Nephron progenitor cell (in vitro differentiated cells): ENCODE results near the gene TASOR2.

Source experiments
- DNase-seq: peaks from one replicate; pipeline ENCODE4 v3.0.0; 2021
- H3K27ac Mint-ChIP-seq: 2 replicates; pipeline ENCODE4 v1.8.0; 2021; ENCODE audit warnings: mild to moderate bottlenecking, moderate library complexity, mixed read lengths
- H3K27me3 Mint-ChIP-seq: 2 replicates; pipeline ENCODE4 v1.8.0; 2021; ENCODE audit warnings: mild to moderate bottlenecking, low read depth, mixed read lengths; ENCODE audit not compliant: poor library complexity
- H3K36me3 Mint-ChIP-seq: 2 replicates; pipeline ENCODE4 v1.8.0; 2021; ENCODE audit warnings: low read depth, mixed read lengths
- H3K4me1 Mint-ChIP-seq: 2 replicates; pipeline ENCODE4 v1.8.0; 2021; ENCODE audit warnings: mixed read lengths
- H3K4me3 Mint-ChIP-seq: 2 replicates; pipeline ENCODE4 v1.8.0; 2021; ENCODE audit warnings: mild to moderate bottlenecking, moderate library complexity, mixed read lengths
- H3K9me3 Mint-ChIP-seq: 2 replicates; pipeline ENCODE4 v1.8.0; 2021; ENCODE audit warnings: mild to moderate bottlenecking, moderate library complexity, mixed read lengths
- TF ChIP-seq, protein P1 (sequence below): fragments of 200-600 bp; sonication (generic); IDR thresholded peaks from 2 replicates; pipeline ENCODE4 v1.5.0; 2021; ENCODE audit warnings: antibody characterized with exemption

TASOR2 gene

DNA sequence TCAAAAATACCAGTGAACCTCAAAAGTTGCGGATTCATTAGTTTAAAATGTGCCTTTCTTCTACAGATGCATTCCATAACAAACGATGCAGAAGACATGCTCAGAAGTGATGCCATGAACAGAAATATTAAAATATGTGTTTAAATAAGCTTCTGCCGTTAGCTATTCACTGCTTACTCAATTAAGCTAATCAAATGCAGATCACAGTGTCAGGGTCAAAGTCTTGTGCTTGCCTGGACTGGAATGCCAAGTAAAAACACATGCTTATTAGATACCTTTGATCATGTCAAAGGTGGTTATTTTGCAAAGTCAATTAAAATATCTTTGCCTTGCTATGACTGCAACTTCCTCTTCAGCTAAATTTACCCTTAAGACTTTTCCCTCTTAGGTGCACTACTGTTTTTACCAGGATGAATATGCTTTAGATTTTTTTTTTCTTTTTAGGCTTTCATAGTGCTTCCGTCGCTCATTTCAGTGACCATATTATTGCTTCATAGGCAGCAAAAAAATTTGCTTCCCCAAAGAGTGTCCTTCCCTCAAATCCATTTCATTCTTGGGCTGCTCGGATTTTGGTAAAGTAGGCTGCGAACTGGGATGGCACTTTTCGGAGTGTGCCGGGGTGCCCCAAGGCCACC is 19.1 kb upstream of the TASOR2 start:
- H3K4me1 Mint-ChIP-seq, result peaks cover 53% of the 10 kb centered on the region

DNA sequence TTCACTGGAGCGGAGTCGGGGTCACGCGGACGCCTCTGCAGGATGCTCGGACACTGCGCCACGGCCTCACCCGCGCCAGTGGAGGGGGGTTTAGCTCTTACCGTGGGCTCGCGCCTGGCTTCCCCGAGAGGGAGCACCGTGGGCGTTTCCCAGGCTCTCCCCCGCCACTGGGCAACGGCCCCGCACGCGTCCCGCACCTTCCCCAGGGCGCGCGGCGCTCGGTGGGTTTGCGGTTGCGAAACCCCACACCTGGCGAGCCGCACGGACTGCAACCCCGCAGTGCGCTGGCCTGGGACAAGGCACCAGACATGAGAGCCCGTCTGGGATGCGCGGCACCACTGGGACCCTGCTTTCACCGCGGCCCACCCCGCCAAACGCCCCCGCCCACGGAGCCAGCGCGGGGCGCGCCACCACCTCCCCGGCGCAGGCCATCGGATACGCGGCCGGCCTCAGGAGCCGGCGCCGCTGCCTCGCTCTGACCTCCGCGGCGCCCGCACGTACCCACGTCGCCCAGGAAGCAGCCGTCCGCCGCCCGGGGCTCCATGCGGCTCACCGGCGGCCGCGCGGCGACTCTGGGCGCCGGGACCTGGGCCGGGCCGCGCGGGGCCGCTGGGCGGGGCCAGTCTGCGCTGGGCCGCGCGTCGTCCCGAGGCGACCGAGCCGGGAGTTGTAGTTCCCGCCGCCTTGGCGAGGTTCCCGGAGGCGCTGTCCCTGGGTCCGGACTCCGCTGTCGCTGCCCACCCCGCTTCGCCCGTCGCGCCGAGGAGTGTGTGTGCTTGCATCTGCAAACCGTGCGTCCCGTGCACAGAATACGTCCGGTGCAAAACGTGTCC is 18.4 kb upstream of the TASOR2 start, which contains the start of gene ASB13:
Gene ASB13, minus strand, starts transcription at position 588 of the 833 bp plus-strand sequence. Its CDS starts 44 bp downstream, at position 544.
- Mint-ChIP-seq H3K4me3 (peak within 1 kb of the TSS; percentile 92), H3K27ac (no peak within 1 kb of the TSS), H3K9me3 (no peaks in the 10 kb centered on the region), H3K4me1 (peaks cover 46% of the 10 kb centered on the region), H3K27me3 (peaks cover 37% of the 10 kb centered on the region), H3K36me3 (no peaks in the 10 kb centered on the region)
- peak; percentile 74 for DNase-seq
- TF ChIP-seq, protein P1, sequence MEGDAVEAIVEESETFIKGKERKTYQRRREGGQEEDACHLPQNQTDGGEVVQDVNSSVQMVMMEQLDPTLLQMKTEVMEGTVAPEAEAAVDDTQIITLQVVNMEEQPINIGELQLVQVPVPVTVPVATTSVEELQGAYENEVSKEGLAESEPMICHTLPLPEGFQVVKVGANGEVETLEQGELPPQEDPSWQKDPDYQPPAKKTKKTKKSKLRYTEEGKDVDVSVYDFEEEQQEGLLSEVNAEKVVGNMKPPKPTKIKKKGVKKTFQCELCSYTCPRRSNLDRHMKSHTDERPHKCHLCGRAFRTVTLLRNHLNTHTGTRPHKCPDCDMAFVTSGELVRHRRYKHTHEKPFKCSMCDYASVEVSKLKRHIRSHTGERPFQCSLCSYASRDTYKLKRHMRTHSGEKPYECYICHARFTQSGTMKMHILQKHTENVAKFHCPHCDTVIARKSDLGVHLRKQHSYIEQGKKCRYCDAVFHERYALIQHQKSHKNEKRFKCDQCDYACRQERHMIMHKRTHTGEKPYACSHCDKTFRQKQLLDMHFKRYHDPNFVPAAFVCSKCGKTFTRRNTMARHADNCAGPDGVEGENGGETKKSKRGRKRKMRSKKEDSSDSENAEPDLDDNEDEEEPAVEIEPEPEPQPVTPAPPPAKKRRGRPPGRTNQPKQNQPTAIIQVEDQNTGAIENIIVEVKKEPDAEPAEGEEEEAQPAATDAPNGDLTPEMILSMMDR, result no peak

More for the DNA sequence above, 19.1 kb upstream of the TASOR2 start:
- TF ChIP-seq, protein P1, result no peak
- Mint-ChIP-seq H3K36me3 (no peaks in the 10 kb centered on the region), H3K4me3 (peak overlapping the region; percentile 85), H3K27ac (no peak overlapping the region), H3K27me3 (peaks cover 31% of the 10 kb centered on the region), H3K9me3 (no peaks in the 10 kb centered on the region)
- no peak for DNase-seq

DNA sequence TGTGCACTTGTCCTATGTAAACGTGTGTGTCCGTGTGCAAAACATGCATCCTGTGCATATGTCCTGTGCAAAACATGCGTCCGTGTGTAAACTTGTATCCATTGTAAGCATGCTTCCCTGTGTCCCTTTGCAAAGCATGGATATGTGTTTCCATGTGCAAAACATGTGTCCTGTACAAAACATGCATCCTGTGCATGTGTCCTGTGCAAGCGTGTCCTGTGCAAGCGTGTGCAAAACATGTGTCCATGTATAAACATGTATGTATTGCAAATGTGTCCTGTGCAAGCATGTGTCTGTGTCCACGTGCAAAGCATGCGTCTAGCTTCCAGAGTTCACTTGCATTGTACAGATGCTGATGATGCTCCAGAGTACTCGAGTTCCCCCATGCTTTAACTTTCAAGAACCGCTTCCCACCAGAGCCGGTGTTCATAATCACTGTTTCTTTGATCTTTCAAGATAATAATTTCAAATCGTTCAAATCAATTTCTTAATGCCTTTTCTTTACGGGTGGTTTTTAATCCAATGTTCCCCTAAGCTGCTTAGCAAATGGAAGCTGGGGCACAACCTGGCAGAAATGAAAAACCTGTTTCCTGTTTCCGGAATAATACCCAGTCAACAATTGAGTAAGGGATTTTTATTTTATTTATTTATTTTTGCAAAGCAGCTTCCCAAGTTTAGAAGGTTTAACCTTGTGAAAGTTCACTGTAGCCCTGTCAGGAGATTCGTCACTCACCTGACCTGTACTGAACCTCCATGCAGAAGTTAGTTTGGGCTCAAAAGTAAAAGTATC is 17.6 kb upstream of the TASOR2 start:
- TF ChIP-seq, protein P1, result no peak
- Mint-ChIP-seq H3K27ac (no peak overlapping the region), H3K4me3 (peak overlapping the region; percentile 92), H3K27me3 (peaks cover 40% of the 10 kb centered on the region), H3K36me3 (no peaks in the 10 kb centered on the region), H3K9me3 (peaks cover under 1% of the 10 kb centered on the region), H3K4me1 (peaks cover 38% of the 10 kb centered on the region)
- DNase-seq, result no peak

DNA sequence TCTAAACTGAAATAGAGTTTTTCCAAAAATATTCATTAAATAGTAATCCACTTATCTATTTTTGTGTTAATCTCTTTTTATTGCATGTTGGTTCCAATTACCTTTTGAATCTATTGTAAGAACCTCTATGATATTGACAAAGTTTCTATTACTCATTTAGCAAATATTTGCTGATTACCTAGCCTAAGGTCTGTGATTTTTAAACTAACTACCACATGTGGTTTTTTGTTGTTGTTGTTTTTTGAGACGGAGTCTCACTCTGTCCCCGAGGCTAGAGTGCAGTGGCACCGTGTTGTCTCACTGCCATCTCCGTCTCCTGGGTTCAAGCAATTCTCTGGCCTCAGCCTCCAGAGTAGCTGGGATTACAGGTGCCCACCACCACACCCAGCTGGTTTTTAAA is 16.2 kb upstream of the TASOR2 start:
- H3K4me3 Mint-ChIP-seq, result no peak overlapping the region
- no peak for DNase-seq
- H3K36me3 Mint-ChIP-seq, result no peaks in the 10 kb centered on the region
- peaks cover 11% of the 10 kb centered on the region for H3K9me3 Mint-ChIP-seq
- H3K4me1 Mint-ChIP-seq, result peaks cover 25% of the 10 kb centered on the region
- TF ChIP-seq, protein P1, result no peak
- no peak overlapping the region for H3K27ac Mint-ChIP-seq
- peaks cover 48% of the 10 kb centered on the region for H3K27me3 Mint-ChIP-seq

DNA sequence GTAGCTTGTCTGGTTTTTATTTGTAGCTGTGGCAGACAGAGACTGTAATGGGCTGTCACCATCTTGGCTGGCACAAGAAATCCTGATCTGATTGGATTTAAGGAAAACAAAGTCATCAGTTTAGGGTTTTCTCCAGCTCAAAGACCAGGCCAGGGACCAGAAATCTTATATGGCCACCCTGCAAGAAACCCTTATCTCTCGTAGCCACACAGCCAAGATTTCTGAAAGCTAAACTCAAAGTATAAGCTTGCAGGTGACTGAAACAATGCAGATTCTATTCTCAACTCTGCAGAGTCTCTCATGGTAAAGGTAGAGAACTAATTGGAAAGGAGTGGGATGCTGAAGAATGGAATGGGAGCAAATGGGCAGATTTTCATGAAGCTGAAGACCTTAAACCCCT is 15.0 kb upstream of the TASOR2 start:
- Mint-ChIP-seq H3K4me3 (no peak overlapping the region), H3K27ac (no peak overlapping the region), H3K9me3 (peaks cover 23% of the 10 kb centered on the region), H3K4me1 (peaks cover 13% of the 10 kb centered on the region), H3K36me3 (peaks cover 5% of the 10 kb centered on the region), H3K27me3 (peaks cover 48% of the 10 kb centered on the region)
- no peak for DNase-seq
- TF ChIP-seq, protein P1, result no peak
